ENCODE results near the gene B3GNT3.

GRCh38 chr19:17755443-17755890, 39.5 kb upstream of the B3GNT3 start:
- no peak for TF ChIP-seq CTCF (conservative IDR thresholded peaks at IDR 0.05; ENCODE audit: low read depth, low read length)
- TF ChIP-seq EZH2phosphoT487 (IDR thresholded peaks at IDR 0.05; ENCODE audit: borderline replicate concordance, low read length), result no peak
- TF ChIP-seq EZH2 (IDR thresholded peaks at IDR 0.05; ENCODE audit: low read length, unreplicated experiment), result no peak
